GM12892 (cell line): ENCODE data around the gene KLK4. TPM values are rescaled to one million over a fixed set of nuclear protein-coding genes. Genes with fewer than 3 reads are reported as not detected.

ENCODE experiments used
- DNase-seq: peaks from one replicate; pipeline ENCODE4 v3.0.0; 2011; ENCODE audit not compliant: insufficient read length
- FAIRE-seq: peaks from 2 replicates; lab custom pipeline; 2011; peaks lifted over from hg19 to GRCh38; lab: Jason Lieb, UNC
- POLR2A ChIP-seq: IDR thresholded peaks from 2 replicates; pipeline ENCODE4 v1.6.1; 2011; ENCODE audit warnings: low read depth, low read length, control low read depth
- POLR2AphosphoS5 ChIP-seq: IDR thresholded peaks from 2 replicates; pipeline ENCODE4 v1.6.1; 2011; ENCODE audit warnings: low read depth, low read length, control low read depth
- TAF1 ChIP-seq: IDR thresholded peaks from 2 replicates; pipeline ENCODE4 v1.6.1; 2011; ENCODE audit warnings: low read depth, mild to moderate bottlenecking, control low read depth, low read length, borderline replicate concordance
- polyA plus RNA-seq: library from polyadenylated mRNA; unstranded; fragments of >200 nt; gene quantifications from one replicate; pipeline ENCODE4 v1.2.1, GENCODE V29; 2012; ENCODE audit warnings: missing spikeins, inconsistent platforms; ENCODE audit not compliant: missing spikeins

KLK4 gene, protein sequence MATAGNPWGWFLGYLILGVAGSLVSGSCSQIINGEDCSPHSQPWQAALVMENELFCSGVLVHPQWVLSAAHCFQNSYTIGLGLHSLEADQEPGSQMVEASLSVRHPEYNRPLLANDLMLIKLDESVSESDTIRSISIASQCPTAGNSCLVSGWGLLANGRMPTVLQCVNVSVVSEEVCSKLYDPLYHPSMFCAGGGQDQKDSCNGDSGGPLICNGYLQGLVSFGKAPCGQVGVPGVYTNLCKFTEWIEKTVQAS
- 0.55 TPM for polyA plus RNA-seq

DNA sequence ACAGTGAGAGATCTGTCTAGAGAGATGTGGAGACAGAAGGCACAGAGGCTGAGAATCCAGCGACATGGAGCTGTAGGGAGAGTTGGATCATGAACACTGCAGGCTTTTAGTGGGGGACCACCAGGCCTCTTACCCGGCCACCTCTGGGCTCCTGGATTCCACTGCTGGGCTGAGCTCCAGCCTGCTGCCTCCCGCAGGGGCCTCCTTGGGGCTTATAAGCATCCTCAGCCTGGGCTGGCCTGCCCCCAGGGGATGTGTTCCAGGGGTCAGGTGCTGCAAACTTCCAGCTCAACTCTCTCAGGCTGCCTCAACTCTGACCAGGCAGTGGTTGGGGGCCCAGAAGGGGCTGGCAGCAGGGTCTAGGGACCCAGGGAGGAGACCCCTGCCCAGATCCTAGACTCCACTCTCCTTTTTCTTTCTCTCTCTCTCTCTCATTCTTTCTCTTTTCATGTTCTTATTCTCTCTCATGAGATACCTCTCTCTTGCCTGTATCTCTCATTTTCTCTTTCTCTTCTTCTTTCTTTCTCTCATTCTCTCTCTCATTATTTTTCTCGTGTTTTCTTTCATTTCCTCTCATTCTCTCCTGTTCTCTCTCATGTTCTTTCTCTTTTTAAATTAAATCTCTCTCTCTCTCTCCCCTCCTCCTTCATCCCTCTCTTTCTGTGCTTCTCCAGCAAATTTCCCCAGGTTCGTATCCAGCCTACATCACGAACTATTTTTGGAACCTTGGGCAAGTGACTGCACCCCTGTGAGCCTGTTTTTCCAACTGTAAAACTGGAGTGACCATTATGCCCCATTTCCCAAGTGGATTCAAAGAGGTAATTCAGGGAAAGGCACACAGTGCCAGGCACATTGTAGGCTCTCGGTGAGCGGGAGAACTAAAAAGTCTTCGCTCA, at the start of gene KLK4:
Gene KLK4, minus strand, starts transcription at position 190 of the 896 bp plus-strand sequence. CDS start 657 bp downstream, outside the sequence.
- no peak for FAIRE-seq
- DNase-seq, result no peak
- TF ChIP-seq POLR2AphosphoS5 (no peak), POLR2A (no peak), TAF1 (no peak)

DNA sequence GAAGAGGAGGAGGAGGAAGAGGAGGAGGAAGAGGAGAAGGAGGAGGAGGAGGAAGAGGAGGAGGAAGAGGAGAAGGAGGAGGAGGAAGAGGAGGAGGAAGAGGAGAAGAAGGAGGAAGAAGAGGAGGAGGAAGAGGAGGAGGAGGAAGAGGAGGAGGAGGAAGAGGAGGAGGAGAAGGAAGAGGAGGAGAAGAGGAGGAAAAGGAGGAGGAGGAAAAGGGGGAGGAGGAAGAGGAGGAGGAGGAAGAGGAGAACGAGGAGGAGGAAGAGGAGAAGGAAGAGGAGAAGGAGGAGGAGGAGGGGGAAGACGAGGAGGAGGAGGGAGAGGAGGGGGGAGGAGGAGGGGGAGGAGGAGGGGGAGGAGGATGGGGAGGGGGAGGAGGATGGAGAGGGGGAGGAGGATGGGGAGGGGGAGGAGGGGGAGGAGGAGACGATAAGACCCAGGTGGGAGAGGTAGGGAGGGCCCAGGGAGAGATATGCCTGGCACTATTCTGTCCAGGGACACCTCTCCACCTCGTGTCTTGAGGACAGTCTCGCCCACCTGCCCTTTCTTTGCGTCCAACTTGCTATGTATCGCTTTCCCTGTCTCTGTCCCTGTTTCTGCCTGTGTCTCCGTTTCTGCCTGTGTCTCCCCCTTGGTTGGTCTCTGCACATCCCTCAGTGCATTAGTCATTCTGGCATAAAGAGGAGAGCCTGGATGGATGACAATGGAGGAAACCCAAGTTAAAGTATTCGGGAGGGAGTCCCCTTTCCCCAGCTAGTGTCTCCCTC, 48.7 kb upstream of the KLK4 start:
- no peak for DNase-seq
- no peak for FAIRE-seq
- TF ChIP-seq POLR2A (no peak), POLR2AphosphoS5 (no peak), TAF1 (no peak)

DNA sequence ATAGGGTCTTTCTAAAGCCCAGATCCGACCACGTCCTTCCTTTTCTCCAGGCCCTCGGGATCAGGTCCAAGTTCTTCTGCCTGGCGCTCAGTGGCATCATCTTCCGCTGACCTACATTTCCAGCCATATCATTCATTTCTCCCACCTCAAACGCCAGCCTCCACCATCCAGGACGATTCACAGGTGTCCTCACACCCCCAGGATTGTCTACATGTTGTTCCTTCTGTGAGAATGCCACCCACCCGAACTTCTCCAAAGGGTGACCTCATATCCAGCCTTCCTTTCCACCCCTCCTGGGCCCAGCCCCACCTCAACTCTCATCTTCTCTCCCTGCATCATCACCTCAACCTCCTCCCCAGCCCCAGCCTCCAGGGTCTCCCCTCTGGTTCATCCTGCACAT, 46.4 kb upstream of the KLK4 start:
- FAIRE-seq, result no peak
- DNase-seq, result no peak
- TF ChIP-seq POLR2A (no peak), POLR2AphosphoS5 (no peak), TAF1 (no peak)

DNA sequence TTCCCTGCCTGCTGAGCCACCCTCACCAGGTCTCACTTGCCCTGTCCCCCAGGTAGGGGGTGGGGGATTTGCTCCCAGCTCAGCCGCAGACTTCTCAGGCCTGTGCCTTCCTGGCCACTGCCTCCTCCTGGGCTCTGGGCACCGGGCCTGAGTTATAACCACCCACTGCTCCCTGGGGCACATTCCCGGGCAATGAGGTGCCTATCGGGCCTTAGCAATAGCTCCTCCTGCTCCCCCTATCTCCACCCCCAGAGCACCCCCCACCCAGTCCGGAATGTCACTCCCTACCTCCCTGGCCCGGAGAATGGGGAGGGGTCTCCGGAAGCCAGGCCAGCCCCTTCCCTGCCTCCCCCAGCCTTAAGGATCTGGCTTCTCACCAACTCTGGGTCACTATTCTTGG, 41.7 kb upstream of the KLK4 start, which contains the start of gene KLK5:
Gene KLK5, minus strand, starts transcription at position 129 of the 400 bp plus-strand sequence. CDS start 381 bp downstream, outside the sequence.
- TF ChIP-seq TAF1, result no peak
- TF ChIP-seq POLR2A, result no peak
- TF ChIP-seq POLR2AphosphoS5, result no peak
- DNase-seq, result no peak
- FAIRE-seq, result no peak

DNA sequence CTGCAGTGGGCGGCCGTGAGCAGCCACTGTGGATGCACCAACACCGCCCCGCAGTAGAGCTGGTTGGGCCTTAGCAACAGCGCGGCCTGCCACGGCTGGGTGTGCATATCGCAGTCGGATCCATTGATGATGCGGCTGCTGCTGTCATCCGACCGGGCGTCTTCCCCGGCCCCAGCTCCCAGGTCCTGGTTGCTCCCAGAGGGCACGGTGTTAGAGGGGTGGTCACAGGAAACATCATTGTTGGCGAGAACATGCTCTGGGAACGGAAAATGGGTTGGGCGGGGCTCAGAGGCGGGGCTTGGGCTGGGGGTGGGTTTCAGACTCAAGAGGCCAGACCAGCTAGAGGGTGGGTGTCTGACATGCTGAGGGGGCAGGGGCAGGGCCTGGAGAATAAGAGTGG, 38.7 kb upstream of the KLK4 start:
- FAIRE-seq, result no peak
- TF ChIP-seq POLR2A, result no peak
- TF ChIP-seq POLR2AphosphoS5, result no peak
- TF ChIP-seq TAF1, result no peak
- DNase-seq, result no peak

DNA sequence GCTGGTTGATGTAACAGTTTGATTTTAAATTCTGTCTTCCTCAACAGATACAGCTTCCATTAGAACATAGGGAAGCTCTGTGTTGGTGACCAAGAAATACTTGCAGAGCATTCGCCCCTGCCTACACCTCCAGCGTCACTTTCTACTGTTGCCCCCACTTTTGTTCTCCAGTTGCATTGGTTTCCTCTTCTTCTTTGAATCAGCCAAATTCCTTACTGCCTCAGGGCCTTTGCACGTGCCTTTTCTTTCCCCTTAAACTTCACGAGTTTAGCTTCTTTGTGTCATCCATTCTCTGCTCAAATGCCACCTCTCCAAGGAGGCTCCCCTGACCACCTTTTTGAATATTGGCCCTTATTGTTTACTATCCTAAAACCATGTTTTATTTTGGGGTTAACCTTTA, 35.9 kb upstream of the KLK4 start:
- DNase-seq (no peak), FAIRE-seq (no peak)
- TF ChIP-seq POLR2A (no peak), POLR2AphosphoS5 (no peak), TAF1 (no peak)

DNA sequence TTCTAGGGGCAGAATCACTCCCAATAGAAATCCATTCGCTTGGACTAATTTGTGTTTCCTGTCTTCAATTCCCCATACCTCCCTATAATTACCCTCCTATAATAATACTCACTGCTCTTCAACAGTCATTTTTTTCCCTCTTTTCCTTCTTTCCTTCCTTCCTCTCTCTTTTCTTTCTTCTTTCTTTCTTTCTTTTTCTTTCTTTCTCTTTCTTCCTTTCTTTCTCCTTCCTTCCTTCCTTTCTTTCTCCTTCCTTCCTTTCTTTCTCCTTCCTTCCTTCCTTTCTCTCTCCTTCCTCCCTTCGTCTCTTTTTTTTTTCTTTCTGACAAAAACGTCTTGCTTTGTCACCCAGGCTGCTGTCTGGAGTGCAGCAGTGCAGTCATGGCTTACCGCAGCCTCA, 33.6 kb upstream of the KLK4 start:
- no peak for FAIRE-seq

DNA sequence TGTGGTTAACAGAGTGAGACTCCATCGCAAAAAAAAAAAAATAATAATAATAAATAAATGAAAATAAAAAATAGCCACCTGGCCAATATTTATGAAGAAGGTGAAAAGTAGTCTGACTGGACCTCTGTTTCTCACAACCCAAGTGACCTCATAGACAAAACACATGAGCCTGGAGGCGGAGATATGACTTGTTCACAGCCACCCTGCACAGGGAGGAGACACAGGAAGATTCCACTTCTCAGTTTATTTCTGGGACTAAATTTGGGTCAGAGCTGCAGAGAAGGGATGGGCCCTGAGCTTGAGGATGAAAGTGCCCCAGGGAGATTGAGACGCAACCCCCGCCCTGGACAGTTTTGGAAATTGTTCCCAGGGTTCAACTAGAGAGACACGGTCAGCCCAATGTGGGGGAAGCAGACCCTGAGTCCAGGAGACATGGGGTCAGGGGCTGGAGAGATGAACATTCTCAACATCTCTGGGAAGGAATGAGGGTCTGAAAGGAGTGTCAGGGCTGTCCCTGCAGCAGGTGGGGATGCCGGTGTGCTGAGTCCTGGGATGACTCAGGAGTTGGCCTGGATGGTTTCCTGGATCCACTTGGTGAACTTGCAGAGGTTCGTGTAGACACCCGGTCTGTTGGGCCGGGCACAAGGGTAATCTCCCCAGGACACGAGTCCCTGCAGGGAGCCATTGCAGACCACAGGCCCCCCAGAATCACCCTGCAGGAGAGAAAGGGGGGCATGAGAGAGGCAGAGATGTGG, 32.1 kb upstream of the KLK4 start:
- no peak for TF ChIP-seq POLR2AphosphoS5
- DNase-seq (no peak), FAIRE-seq (no peak)

More for the DNA sequence above, 33.6 kb upstream of the KLK4 start:
- DNase-seq, result no peak
- TF ChIP-seq TAF1 (no peak), POLR2A (no peak)

DNA sequence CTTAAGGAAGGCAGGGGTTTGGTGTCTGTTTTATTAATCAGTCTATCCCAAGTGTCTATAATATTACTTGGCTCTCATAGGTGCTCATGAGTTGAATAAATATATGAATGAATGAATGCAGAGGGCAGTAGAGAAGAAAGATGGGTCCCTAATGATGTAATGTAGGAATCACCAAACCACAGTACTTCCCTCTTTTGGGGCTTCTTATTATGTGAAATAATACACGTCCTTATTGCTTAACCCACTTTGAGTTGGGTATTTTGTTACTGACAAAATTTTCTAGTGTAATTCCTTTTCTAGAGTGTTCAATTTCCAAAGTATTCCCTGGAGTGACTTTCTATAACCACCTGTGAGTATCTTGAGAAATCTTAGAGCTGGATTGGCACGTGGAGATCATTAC, 28.4 kb upstream of the KLK4 start:
- DNase-seq (no peak), FAIRE-seq (no peak)
- no peak for TF ChIP-seq POLR2A
- no peak for TF ChIP-seq TAF1
- no peak for TF ChIP-seq POLR2AphosphoS5

DNA sequence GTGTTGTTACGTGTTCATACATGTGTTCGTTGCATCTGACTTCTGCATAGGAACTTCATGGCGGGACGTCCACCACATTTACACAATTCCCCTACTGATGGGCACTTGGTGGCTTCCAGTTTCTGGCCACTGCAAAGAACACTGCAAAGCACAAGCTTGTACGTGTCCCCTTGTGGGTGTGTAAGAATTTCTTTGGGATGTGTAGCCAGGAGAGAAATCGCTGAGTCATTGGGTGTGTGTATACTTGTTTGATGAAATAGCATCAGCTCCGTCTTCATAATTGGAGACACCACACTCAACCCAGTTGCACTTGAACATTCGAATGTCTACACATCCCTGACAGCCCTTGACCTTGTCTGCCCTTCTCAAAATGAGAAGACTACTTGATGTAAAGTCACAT, 22.4 kb upstream of the KLK4 start:
- DNase-seq (no peak), FAIRE-seq (no peak)
- TF ChIP-seq POLR2AphosphoS5, result no peak
- TF ChIP-seq TAF1, result no peak
- TF ChIP-seq POLR2A, result no peak

DNA sequence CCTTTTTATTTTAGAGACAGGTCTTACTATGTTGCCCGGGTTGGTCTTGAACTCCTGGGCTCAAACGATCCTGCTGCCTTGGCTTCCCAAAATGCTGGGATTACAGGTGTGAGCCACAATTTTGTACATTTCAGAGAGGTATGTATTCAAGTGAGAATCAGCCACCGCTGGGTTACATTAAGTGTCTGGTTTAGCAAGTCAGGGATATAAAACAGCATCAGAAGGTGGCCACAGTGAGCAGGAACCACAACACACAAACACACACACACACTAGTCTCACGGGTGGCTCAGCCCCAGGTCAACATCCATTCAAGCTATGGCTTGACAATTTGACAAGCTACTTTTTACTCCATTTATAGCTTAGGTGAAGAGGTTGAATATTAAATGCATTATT, 21.5 kb upstream of the KLK4 start:
- DNase-seq (no peak), FAIRE-seq (no peak)

More for the DNA sequence above, 21.5 kb upstream of the KLK4 start:
- no peak for TF ChIP-seq POLR2AphosphoS5
